PC-3 (cell line): ENCODE data around the gene OMP. TPM values are rescaled to one million over a fixed set of nuclear protein-coding genes. Genes with fewer than 3 reads are reported as not detected.

Experiments
- ATAC-seq: fragments of 200-7000 bp; cut with Tn5 transposase; 2 replicates; pipeline ENCODE4 v1.9.1; 2020; ENCODE audit warnings: mild to moderate bottlenecking, moderate library complexity
- BruUV-seq: library from RNA; stranded (reverse); fragments of 400-500 nt; replicated peaks from 2 replicates; lab custom pipeline; 2021; lab: Mats Ljungman, UMichigan
- CTCF ChIA-PET: fragments of 300-600 bp; sonication (Branson Sonifier 250); formaldehyde crosslinking; loops from one replicate; lab custom pipeline; 2022; ENCODE audit warnings: antibody characterized with exemption; lab: Charles Lee
- POLR2A ChIA-PET: fragments of 300-600 bp; sonication (Branson Sonifier 250); formaldehyde crosslinking; loops from one replicate; lab custom pipeline; 2022; ENCODE audit warnings: antibody characterized with exemption; ENCODE audit not compliant: unreplicated experiment; lab: Charles Lee
- DNase-seq: peaks from one replicate; pipeline ENCODE4 v3.0.0-alpha.2; 2015
- H2AFZ ChIP-seq: fragments of 300-600 bp; sonication (generic); 2 replicates; pipeline ENCODE4 v1.6.0; 2016; ENCODE audit warnings: antibody characterized with exemption, low read length
- H3F3A ChIP-seq: fragments of 300-600 bp; sonication (generic); one replicate; pipeline ENCODE4 v1.6.0; 2017; ENCODE audit warnings: antibody characterized with exemption, low read length, control low read depth, mild to moderate bottlenecking; ENCODE audit not compliant: unreplicated experiment
- H3K27ac ChIP-seq: fragments of 300-600 bp; sonication (generic); 2 replicates; pipeline ENCODE4 v1.5.1; 2016; ENCODE audit warnings: mild to moderate bottlenecking, low read length
- H3K27me3 ChIP-seq: fragments of 300-600 bp; sonication (generic); 2 replicates; pipeline ENCODE4 v1.6.1; 2016; ENCODE audit warnings: low read length, mixed read lengths
- H3K36me3 ChIP-seq: fragments of 300-600 bp; sonication (generic); 2 replicates; pipeline ENCODE4 v1.6.1; 2016; ENCODE audit warnings: low read depth, mixed run types, low read length, mixed read lengths
- H3K4me1 ChIP-seq: fragments of 300-600 bp; sonication (generic); 2 replicates; pipeline ENCODE4 v1.5.1; 2016; ENCODE audit warnings: low read length; ENCODE audit not compliant: insufficient read depth
- H3K4me2 ChIP-seq: fragments of 300-600 bp; sonication (generic); 2 replicates; pipeline ENCODE4 v1.6.0; 2016; ENCODE audit warnings: low read length
- H3K4me3 ChIP-seq: fragments of 300-600 bp; sonication (generic); 2 replicates; pipeline ENCODE4 v1.5.1; 2016; ENCODE audit warnings: mild to moderate bottlenecking, low read length, mixed read lengths
- H3K79me2 ChIP-seq: fragments of 300-600 bp; sonication (generic); 2 replicates; pipeline ENCODE4 v1.6.1; 2017; ENCODE audit warnings: low read length, mixed read lengths
- H3K9ac ChIP-seq: fragments of 300-600 bp; sonication (generic); 2 replicates; pipeline ENCODE4 v1.6.0; 2016; ENCODE audit warnings: mild to moderate bottlenecking, low read length
- H3K9me2 ChIP-seq: fragments of 300-600 bp; sonication (generic); replicated peaks from 2 replicates; pipeline ENCODE4 v1.6.1; 2016; ENCODE audit warnings: mixed run types, low read length, mixed read lengths
- H3K9me3 ChIP-seq: fragments of 300-600 bp; sonication (generic); 2 replicates; pipeline ENCODE4 v1.6.1; 2016; ENCODE audit warnings: low read length, mixed read lengths
- H4K20me1 ChIP-seq: fragments of 300-600 bp; sonication (generic); 2 replicates; pipeline ENCODE4 v1.6.1; 2016; ENCODE audit warnings: low read length, mixed read lengths
- EZH2 ChIP-seq: fragments of 300-600 bp; sonication (generic); IDR thresholded peaks from one replicate; pipeline ENCODE4 v1.6.1; 2017; ENCODE audit warnings: antibody characterized with exemption, mild to moderate bottlenecking, low read length; ENCODE audit not compliant: unreplicated experiment
- EZH2phosphoT487 ChIP-seq: fragments of 300-600 bp; sonication (generic); IDR thresholded peaks from 2 replicates; pipeline ENCODE4 v1.6.1; 2018; ENCODE audit warnings: mild to moderate bottlenecking, antibody characterized with exemption, low read length, borderline replicate concordance
- intact Hi-C: fragments of 100-400 bp; cut with micrococcal nuclease; formaldehyde crosslinking; loops from 2 replicates; pipeline ENCODE4 v1.9.0; 2023
- total RNA-seq: library from RNA; depleted of rRNA; stranded (reverse); fragments of >200 nt; gene quantifications from 2 replicates; pipeline ENCODE4 v1.2.3, GENCODE V29; 2014
- TF ChIP-seq, protein P1 (sequence below): fragments of 300-600 bp; sonication (generic); conservative IDR thresholded peaks from 2 replicates; pipeline ENCODE4 v1.5.1; 2017; ENCODE audit warnings: antibody characterized with exemption, low read depth, mild to moderate bottlenecking, low read length

Gene OMP
- total RNA-seq, 1 experiment from 2014 or later: not detected

DNA sequence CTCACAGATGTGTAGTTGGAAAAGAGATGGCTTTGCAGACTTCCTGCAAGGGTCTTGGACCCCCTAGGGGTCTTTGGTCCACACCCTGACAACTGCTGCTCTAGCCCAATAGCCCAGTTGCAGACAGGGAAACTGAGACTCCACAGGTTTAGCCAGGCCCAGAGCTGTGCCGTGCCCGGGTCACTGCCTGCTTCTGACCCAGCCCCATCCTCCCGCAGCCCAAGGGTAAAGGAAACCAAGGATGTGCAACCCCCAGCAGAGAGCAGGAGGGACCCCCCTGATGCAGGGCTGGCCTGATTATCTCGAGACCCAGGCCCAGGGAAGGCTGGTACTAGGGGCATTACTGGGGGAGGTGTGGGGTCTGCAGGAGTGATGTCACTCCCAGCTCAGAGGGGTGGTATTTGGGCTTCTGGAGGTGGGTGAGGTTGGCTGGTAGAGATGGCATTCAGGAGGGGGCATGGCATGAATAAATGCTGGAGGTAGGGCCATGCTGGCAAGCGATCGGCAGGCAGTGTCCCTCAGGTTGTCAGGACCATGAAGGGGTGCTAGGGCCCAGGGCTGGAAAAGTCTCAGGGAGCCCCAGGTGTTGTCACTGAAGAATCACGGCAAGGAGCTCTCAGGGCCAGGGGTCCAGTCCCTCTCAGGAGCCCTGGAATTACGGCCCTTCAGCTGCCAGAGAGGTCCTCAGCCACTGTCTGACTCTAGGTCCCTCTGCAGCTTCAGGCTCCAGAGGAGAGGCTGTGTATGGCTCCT, 46.5 kb downstream of the OMP start:
- POLR2A ChIA-PET: no interaction called here
- Histone ChIP-seq H3F3A (no peaks in the 10 kb centered on the region), H2AFZ (no peak overlapping the region), H3K9me3 (no peaks in the 10 kb centered on the region), H3K36me3 (no peaks in the 10 kb centered on the region), H3K4me2 (no peak overlapping the region), H4K20me1 (no peaks in the 10 kb centered on the region), H3K9me2 (no peaks in the 10 kb centered on the region), H3K27ac (no peak overlapping the region), H3K4me3 (no peak overlapping the region), H3K4me1 (no peaks in the 10 kb centered on the region), H3K79me2 (no peaks in the 10 kb centered on the region), H3K27me3 (no peaks in the 10 kb centered on the region), H3K9ac (no peak overlapping the region)
- DNase-seq: no peak
- intact Hi-C loops: no loop called here
- no TSS peak for BruUV-seq
- TF ChIP-seq EZH2 (no peak), EZH2phosphoT487 (no peak)
- TF ChIP-seq, protein P1, sequence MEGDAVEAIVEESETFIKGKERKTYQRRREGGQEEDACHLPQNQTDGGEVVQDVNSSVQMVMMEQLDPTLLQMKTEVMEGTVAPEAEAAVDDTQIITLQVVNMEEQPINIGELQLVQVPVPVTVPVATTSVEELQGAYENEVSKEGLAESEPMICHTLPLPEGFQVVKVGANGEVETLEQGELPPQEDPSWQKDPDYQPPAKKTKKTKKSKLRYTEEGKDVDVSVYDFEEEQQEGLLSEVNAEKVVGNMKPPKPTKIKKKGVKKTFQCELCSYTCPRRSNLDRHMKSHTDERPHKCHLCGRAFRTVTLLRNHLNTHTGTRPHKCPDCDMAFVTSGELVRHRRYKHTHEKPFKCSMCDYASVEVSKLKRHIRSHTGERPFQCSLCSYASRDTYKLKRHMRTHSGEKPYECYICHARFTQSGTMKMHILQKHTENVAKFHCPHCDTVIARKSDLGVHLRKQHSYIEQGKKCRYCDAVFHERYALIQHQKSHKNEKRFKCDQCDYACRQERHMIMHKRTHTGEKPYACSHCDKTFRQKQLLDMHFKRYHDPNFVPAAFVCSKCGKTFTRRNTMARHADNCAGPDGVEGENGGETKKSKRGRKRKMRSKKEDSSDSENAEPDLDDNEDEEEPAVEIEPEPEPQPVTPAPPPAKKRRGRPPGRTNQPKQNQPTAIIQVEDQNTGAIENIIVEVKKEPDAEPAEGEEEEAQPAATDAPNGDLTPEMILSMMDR: no peak
- CTCF ChIA-PET: no interaction called here
- ATAC-seq: no peak

DNA sequence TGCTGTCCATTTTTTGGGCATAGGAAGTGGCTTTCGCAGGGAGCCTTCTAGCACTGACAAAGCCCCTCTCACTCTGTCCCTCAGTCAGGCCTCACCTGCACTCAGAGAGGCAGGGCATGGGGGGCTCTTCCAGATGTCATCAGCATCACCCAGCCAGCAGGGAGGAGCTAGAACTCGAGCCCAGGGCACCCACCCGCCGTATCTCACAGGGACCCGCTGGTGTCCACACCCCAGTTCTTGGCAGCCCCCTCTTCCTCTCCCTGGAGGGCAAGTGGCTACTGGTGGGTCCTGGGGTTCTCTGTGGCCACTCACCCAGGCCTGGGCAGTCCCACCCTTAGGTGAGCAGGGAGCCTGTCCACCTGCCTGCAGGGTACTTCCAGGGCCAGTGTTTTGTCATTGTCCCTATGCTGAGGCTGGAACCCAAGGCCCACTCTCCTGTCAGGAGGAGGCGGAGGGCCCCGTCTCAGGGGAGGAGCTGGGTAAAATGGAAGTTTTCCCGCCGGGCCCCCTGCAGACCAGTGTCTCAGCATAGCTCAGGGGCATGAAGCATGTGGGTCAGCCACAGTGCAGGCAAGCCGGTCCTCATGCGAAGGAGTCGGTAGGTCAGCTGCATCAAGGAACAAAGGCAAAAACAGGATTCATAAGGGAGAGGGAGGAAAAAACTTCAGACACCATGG, 47.2 kb downstream of the OMP start:
- no peak overlapping the region for H3K27ac ChIP-seq
- no peak for ATAC-seq
- no peaks in the 10 kb centered on the region for H3K79me2 ChIP-seq
- H3F3A ChIP-seq: no peaks in the 10 kb centered on the region
- POLR2A ChIA-PET: no interaction called here
- no peaks in the 10 kb centered on the region for H3K4me1 ChIP-seq
- BruUV-seq: no TSS peak
- no peaks in the 10 kb centered on the region for H3K27me3 ChIP-seq
- no peaks in the 10 kb centered on the region for H3K9me2 ChIP-seq
- no peak overlapping the region for H3K9ac ChIP-seq
- CTCF ChIA-PET: no interaction called here
- intact Hi-C loops: no loop called here
- no peaks in the 10 kb centered on the region for H4K20me1 ChIP-seq
- no peaks in the 10 kb centered on the region for H3K36me3 ChIP-seq
- TF ChIP-seq EZH2phosphoT487 (no peak), EZH2 (no peak)
- TF ChIP-seq, protein P1: no peak
- no peak for DNase-seq
- H3K4me2 ChIP-seq: no peak overlapping the region
- no peaks in the 10 kb centered on the region for H3K9me3 ChIP-seq
- no peak overlapping the region for H3K4me3 ChIP-seq
- H2AFZ ChIP-seq: no peak overlapping the region

DNA sequence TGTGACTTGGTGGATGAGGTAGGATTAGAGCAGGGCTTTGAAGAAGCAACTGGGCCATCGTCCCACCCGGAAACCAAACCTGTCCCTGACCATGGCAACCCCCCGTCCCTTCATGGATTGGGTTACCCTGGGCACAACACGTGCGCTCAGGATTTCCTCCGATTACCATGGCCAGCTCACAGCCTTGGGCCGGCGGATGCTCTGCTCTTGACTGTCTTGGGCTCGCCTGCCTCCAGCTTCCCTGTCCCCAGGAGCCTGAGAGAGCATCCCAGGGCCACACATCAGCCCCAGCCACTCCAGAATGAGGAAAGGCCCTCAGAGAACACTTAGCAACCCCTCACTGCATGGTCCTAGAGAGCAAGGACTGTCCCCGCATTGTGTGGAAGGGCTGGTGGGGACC, 48.2 kb downstream of the OMP start:
- DNase-seq (no peak), ATAC-seq (no peak)
- no TSS peak for BruUV-seq
- Histone ChIP-seq H3K4me1 (no peaks in the 10 kb centered on the region), H3K9me3 (no peaks in the 10 kb centered on the region), H3K9me2 (no peaks in the 10 kb centered on the region), H3F3A (no peaks in the 10 kb centered on the region), H3K36me3 (no peaks in the 10 kb centered on the region), H2AFZ (no peak overlapping the region), H3K79me2 (no peaks in the 10 kb centered on the region), H3K27me3 (no peaks in the 10 kb centered on the region), H3K4me3 (no peak overlapping the region), H4K20me1 (no peaks in the 10 kb centered on the region), H3K9ac (no peak overlapping the region), H3K27ac (no peak overlapping the region), H3K4me2 (no peak overlapping the region)
- TF ChIP-seq, protein P1: no peak
- TF ChIP-seq EZH2phosphoT487: no peak
- TF ChIP-seq EZH2: no peak
- intact Hi-C loops: no loop called here
- ChIA-PET CTCF (no interaction called here), POLR2A (no interaction called here)
